ENCODE results near the gene TMEM126A.
"Not testable (repeated sequence)": the region's sequence is repeated elsewhere in the genome, so short reads cannot be mapped to it uniquely, and the experiment has no call there.

TMEM126A gene

DNA sequence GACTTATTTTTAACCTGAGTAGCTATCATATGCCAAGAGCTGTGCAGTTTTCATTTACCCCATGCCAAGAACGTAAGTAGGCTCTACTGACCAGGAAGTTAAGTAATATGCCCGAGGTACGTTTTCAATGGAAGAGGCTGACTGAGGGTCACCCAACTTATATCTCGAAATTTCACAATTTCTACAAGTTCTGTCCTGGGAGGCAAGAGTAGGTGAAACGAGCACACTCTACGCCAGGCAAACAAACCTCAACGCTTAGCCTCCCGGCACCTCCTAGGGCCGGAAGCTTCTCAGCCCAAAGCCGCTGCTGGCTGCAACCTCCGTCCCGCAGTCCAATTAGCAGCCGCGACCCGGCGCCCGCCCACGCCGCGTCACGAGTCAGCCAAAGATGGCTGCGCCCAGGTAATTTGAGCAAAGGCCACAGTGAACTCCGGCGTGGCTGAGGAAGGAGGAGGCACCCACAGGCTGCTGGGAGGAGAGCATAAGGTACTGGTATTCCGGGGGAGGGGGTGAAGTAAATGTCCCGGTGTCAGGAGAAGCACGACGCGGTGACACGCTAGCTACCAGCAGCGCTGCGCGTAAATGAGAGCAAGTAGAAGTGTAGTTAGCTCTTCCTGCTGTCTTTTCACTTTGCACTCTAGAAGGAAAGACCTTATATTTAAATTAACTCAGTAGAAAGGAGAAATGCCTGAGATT, at the start of gene TMEM126A:
TSS of gene TMEM126A (plus strand) at position 364 of the 696 bp plus-strand sequence. CDS start 2,289 bp downstream, outside the sequence.
- DNase-seq = peak; percentile 80

DNA sequence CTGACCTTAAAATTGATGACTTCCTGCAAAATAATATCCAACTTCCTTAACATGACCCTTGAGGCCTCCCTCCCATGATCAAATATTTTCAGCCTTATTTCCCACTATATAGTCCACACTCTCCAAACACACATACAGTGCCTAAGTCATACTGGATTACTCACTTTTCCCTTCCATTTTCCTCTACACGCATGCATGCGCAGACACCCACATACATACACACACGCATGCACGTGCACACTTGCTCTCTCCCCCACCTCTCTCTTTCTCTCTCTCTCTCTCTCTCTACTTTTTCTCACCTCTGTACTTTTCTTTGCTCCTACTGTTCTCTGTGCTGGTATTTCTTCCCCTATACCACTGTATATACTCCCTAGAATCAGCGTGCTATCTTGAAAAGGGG, 48.7 kb upstream of the TMEM126A start:
- DNase-seq = no peak

DNA sequence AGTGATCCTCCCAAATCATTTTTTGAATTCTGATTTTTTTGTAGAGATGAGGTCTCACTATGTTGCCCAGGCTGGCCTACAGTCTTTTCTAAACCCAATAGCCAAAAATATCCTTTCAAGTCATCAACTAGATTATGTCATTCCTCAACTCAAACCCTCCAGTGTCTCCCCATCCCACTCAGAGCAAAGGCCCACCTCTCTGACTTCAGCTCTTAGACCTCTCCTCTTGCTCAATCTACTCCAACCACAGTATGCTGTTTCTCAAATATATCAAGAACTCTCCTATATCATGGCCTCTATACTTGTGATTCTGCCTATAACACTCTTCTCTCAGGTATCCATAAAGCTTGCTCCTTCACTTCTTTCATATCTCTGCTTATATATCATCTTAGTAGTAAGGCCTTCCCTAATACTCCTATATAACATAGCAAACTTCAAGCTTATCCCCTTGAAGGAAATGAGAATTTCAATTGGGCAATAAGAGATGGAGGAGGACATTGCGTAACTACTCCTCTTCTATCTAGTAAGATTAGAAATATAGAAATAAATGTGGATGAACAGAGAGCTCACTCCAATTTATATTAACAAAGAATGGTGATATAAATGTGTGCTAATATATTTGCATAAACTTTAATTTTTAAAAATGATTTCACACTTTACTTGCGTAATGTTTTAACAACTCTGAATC, 45.1 kb upstream of the TMEM126A start:
- DNase-seq = no peak

DNA sequence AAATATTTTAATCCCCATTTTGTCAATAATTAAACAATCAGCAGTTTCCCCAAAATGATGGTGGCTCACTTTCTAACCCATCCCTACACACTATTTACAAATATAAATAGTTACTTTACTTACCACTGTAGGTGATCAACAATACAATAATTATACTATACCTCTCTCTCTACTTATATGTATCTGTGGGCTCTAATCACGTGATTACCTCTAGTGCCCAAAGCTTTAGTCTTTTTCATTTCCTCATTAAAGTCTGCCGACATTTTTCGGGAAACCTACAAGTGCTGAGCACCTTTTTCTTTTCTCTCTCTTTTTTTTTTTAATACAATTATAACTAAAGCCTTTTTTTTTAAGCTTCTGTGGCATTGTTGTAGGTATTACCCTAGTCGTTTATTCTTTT, 44.5 kb upstream of the TMEM126A start:
- no peak for DNase-seq

DNA sequence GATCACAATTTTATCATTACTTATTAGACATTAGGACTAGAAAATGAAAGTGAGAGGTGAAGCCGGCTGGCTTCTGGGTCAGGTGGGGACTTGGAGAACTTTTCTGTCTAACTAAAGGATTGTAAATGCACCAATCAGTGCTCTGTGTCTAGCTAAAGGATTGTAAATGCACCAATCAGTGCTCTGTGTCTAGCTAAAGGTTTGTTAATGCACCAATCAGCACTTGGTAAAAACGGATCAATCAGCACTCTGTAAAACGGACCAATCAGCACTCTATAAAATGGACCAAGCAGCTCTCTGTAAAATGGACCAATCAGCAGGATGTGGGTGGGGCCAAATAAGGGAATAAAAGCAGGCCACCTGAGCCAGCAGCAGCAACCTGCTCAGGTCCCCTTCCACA, 41.5 kb upstream of the TMEM126A start:
- DNase-seq = not testable (repeated sequence)

DNA sequence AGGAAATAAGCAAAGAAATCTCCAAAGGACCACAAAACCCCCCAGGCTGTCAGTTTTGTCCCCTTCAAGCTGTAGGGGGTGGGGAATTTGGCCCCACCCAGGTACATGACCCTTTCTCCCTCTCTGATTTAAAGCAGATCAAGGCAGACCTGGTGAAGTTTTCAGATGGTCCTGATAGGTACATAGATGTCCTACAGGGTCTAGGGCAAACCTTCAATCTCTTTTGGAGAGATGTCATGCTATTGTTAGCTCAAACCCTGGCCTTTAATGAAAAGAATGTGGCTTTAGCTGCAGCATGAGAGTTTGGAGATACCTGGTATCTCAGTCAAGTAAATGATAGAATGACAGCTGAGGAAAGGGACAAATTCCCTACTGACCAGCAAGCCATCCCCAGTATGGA, 39.1 kb upstream of the TMEM126A start:
- not testable (repeated sequence) for DNase-seq

DNA sequence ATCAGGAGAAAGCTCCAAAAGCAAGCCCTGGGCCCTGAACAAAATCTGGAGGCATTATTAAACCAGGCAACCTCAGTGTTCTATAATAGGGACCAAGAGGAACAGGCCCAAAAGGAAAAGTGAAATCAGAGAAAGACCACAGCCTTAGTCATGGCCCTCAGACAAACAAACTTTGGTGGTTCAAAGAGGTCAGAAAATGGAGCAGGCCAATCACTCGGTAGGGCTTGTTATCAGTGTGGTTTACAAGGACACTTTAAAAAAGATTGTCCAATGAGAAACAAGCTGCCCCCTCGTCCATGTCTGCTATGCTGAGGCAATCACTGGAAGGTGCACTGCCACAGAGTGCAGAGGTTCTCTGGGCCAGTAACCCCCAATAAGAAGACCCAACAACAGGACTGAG, 38.5 kb upstream of the TMEM126A start:
- DNase-seq = not testable (repeated sequence)

DNA sequence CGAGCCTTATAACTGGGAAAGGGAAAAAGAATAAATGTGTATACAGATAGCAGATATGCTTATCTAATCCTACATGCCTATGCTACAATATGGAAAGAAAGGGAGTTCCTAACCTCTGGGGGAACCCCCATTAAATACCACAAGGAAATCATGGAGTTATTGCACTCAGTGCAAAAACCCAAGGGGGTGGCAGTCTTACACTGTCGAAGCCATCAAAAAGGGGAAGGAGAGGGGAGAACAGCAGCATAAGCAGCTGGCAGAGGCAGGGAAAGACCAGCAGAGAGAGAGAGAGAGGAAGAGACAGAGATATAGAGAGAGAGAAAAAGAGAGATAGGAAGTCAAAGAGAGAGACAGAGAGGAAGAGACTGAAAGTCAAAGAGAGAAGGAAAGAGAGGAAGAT, 36.1 kb upstream of the TMEM126A start:
- not testable (repeated sequence) for DNase-seq

DNA sequence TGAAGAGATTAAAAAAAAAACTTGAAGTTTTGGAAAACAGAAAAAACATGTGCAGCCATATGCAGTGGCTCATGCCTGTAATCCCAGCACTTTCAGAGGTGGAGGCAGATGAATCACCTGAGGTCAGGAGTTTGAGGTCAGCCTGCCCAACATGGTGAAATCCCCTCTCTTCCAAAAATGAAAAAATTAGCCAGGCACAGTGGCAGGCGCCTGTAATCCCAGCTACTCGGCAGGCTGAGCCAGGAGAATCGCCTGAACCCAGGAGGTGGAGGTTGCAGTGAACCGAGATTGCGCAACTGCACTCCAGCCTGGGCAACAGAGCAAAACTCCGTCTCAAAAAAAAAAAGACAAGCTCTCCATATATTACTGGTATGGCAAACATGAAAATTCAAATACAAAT, 28.3 kb upstream of the TMEM126A start:
- no peak for DNase-seq

DNA sequence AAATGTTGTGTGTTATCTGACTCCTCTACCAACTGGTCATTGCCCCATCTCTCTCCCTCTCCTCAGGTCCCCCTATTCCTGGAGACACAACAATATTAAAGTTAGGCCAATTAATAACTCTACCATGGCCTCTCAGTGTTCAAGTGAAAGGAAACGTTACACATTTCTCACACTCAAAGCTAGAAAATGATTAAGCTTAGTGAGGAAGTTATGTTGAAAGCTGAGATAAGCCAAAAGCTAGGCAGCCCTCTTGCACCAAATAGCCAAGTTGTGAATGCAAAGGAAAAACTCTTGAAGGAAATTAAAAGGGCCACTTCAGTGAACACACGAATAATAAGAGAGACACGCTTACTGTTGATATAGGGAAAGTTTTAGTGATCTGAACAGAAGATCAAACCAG, 27.5 kb upstream of the TMEM126A start:
- DNase-seq = no peak

DNA sequence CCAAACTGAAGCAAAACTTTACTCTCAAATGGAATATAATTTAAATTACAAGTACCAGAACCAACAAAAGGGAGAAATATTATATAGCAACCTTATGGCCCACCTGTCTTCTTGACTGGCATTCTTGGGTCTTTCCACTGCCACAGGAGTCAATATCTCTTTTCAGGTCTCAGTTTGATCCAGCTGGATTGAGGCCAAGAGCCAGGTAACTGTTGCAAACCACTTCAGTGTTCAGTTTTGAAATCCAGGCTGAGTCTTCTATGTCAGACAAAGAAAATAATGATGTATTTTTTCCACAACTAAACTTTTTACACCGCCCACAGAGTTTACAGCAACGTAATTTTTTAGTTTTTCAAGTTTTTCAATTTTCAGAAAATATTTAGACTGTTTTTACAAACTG, 21.3 kb upstream of the TMEM126A start:
- peak; percentile 34 for DNase-seq

DNA sequence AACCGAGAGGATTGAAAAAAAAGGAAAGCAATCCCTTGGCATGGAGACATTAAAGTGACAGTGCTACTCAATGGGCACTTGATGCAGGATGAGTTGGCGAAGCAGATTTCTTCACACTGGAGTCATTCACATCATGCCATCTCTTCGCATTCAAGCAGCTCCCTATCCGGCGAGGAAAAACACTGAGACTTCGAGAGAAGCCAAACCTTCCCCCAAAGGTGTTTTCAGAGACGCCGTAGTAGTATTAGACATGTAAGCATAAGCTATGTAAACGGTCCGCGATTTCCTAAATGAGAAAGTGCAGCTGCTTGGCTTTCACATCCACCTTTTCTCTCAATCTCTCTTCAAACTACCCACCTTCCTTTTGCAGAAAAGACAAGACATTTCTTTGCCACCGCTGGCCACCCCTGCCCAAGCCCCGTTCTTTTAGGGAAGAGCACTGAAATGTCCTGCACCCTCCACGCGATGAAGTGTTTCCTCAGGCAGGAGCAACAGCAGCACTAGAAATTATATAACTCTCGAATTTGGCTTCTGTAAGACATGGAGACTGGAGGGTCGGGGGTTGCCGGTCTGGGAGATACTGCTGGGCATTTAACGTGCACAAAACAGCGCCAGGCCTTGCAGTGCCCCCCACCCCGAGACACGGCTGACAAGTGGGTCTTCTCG, 20.3 kb upstream of the TMEM126A start, which contains the start of gene DLG2:
TSS of gene DLG2 (minus strand) at position 13 of the 666 bp plus-strand sequence.
- no peak for DNase-seq

DNA sequence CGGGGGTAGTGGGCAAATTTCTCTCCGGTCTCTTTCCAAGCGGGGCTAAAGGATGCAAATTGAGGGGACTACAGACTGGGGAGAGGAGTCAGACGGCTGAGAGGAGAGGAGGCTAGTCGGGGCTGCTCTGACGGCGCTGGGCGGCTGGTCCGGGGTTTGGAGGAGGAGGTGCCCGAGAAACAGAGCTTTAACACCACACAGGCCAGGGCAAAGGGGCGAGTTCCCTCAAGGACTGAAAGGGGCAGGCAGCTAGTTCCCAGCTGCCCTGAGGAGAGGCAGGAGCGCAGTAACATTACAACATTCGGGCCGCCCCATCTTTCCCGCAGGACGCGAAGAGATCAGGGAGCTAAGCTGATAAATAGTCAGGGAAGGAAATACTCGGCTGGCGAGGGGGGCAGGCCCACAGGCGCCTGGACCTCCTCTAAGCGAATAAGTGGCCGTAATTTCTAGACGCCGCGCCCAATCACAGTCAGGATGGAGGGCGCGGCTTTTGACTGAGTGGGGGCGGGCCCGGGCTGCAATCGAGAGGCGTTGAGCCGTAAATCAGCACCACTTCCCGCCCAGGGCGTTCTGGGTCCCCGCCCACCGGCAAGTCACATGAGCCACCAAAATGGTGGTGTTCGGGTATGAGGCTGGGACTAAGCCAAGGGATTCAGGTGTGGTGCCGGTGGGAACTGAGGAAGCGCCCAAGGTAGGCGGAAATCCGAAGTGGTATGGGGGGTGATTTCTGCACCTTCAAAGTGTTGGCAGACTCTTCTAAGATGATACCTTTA, 19.6 kb upstream of the TMEM126A start, which contains the start of gene TMEM126B:
TSS of gene TMEM126B (plus strand) at position 596 of the 773 bp plus-strand sequence. CDS start at position 611, 15 bp downstream.
- peak; percentile 96 for DNase-seq

DNA sequence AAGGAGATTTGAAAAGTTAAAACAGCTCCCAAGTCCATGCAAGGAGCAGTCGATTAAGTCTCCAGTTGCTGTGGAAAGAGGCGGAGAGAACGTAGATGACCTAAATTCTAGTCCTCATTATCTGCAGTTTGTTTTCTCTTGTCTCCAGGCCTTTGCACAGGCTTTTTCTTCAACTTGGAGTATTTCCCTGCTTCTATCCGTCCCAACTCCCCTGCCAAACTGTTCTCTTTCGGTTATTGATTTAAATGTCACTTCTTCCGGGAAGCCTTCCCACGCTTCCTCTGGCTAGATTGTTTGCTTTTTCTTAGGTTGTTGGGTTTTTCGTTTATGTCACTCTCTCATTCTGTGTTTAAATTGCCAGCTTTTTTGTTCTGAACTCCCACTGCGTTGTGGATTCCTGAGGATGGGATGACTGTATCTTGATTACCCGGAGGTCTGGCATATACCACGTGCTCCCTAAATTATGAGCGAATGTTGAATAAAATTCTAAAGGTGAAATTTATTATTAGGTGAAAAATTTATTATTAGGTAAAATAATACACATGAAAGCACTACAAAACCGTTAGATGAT, 18.9 kb upstream of the TMEM126A start:
- no peak for DNase-seq

DNA sequence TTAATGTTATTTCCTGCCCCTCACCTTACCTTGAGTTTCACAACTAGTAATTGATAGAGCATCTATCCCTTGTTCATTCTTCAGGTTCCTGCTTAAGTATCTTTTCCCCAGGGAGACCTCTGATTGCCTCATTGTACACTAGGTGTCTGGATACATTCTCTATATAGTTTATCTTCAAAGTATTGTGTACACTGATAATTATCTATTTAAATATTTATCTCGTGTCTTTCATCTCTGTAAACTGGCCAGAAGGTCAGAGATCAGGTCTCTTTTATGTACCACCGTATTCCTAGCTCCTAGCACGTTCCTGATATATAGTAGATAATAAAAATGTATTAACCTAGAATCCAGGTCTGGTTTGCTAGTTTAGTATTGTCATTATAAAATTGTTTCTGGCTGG, 13.0 kb upstream of the TMEM126A start:
- no peak for DNase-seq

DNA sequence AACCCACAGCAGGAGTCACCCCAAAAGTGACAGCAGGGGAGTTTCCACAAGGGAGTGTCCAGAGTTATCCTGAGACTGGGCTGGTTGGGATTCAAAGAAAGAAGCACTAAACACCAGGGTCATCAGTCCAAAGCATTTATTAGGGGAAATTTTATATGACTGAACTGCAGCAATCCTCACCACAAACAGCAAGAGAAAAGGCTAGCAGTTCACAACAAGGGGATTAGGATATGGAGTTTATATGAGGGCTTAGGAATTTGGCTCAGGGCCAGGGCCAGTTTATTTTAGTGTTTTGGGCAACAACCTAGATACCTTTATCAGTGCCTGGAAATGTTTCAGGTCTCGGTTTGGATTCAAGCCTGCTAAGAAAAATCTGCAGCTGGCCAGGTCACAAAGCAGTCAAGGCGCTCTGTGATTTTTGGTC, 4.6 kb upstream of the TMEM126A start:
- DNase-seq = no peak

DNA sequence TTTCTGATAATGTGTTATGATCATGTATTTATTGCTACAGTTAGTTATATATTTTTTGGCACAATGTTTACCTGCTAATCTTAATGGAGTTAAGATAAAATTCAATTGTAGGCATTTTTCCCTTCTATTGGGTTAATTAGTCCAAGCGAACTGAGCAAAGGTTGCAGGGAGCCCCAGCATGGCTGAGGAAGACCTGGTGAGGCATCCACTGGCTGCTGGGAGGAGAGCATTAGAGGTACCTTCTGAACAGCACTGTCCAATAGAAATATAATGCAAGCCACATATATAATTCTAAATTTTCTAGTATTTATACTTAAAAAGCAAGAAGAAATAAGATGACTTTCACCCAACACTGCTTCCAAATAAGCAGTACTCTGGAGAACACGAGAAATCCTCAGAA, 689 bp upstream of the TMEM126A start:
- DNase-seq = no peak

DNA sequence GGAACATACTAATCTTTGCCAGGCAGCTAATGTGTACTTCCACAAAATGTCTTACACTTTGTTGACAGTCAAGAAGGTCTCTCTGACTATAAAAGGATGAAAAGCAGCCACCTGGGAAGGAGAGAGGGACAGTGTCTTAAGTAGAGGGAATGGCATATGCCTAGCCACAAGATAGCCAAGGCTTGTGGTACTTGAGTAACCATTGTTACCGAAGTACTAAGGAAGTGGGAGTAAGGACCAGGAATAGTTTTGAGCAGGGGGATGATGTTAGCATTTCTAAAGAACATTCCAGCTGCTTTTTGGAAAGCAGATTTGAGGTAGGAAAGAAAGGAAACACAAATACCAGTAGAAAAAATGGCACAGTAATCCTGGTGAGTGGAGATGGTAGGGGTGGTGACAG, 3.4 kb downstream of the TMEM126A start:
- no peak for DNase-seq

DNA sequence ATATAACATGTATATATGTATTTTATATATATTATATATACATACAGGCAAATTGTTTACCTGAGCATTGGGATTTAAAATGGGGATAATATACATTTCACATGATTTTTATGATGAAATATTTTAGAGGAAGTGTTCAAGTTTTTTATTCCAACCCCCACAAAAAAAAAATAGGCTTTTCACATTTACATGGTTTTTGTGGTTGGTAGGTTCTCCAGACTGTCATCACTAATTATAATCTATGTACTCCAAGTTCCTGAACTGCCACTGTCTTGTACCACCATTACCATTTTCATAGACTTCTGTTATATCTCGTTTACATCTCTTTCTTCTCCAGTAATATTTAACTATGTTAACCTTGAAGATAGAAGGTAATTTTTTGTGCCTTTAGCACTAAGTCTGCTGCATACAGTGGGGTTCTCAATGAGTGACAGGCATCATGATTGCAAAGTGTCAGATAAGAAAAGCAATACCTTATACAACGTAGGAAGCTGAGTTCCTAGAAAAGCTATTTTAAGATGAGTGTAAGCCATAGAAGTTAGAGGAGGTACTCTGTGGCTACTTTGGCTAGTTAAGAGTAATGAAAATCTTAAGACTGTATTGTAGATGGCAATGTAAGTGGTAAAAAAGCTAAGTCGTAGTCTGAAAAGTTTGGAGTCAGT, 5.2 kb downstream of the TMEM126A start:
- DNase-seq = no peak

DNA sequence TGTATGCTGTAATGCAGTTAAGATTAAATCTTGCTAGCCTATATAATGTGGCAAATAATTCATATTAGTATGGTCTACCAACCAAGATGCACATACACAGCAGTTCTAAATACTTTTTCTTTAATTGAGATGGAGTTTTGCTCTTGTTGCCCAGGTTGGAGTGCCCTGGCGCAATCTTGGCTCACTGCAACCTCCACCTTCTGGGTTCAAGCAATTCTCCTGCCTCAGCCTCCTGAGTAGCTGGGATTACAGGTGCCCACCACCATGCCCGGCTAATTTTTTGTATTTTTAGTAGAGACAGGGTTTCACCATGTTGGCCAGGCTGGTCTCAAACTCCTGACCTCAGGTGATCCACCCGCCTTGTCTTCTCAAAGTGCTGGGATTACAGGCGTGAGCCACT, 6.6 kb downstream of the TMEM126A start:
- DNase-seq = not testable (repeated sequence)

DNA sequence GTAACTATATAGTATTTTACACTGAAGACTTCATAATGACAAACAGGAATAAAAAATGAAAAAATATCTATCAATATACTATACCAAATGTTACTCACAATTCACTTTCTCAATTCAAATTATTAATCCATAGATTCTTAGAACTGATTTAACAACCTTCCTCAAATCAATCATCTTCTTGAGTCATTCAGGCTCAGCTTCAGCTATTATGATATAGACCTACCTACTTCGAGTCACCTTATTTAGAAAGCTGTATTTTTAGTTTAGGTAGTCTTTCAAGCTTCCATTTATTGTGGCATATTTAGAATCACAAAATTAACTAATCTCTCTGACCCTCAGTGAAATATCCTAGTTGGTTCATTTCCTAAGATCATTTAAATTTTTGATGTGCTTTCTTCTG, 9.0 kb downstream of the TMEM126A start:
- DNase-seq = no peak

DNA sequence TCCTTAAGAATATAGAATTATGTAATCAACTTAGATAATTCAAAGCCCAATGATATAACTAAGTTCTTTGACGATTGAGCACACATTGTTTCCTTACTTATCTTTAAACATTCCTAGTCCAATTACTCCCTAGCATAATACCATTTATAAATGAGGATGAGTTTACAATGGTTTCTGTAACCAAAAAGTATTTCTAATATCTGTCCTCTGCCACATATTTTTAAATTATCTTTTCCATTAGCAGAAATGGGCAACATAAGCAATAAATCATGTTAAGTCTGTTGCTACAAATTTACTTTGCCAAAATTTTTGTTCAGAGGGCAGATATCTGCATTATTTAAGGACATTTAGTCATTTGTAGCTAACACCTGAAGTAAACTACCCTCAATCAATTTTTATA, 10.4 kb downstream of the TMEM126A start:
- DNase-seq = no peak

All from NCI-H2029 (cell line).